HUDEP-2 (cell line): ENCODE results near the gene UBE2O.
A peak's percentile ranks its signal among the peaks of the same experiment; 100 is the strongest.

Source experiments
- DNase-seq, 76 experiments: peaks; one replicate each; lab custom pipeline; 2025; ENCODE audit not compliant: unreplicated experiment in 76 of 76; lab: John Stamatoyannopoulos, UW

UBE2O gene

GRCh38 chr17:76442341-76443338 lies 10.3 kb downstream of the UBE2O start:
- DNase-seq: no peak

DNA sequence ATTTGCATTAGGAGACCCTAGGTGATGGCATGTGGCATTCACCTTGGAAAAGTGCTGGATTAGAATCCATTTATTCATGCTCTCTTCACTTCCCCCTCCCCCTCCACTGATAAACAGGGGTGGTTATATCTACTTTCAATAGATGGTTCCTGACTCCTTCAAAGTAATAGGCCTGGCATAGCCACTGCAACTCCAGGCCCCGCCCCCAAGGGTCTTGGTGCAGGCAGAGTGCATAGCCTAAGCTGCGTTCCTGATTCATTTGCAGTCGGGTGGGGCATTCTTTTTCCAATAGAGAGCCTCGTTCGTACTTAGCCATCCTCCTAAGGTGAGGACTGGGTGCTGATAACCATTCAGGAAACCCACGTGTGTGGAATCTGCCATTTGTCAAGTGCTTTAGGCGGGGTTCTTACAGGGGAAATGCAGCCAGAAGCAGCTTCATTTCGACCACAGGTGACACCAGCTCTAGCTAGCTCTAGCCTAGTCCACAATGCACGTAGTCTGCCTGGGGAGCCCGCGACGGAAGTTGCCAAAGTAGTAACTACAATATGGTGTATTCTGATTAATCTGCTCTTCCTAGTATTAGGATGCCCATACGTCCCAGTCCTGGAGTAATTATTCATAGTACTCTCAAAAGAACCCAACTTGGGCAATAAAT lies 11.1 kb downstream of the UBE2O start:
- peak in 6 of 76 experiments; percentile 10 to 35 (median 20) for DNase-seq

- peak in 64 of 76 experiments; percentile 8 to 70 (median 47) for DNase-seq
Observed at GRCh38 chr17:76440751-76441362, 12.1 kb downstream of the UBE2O start.

DNA sequence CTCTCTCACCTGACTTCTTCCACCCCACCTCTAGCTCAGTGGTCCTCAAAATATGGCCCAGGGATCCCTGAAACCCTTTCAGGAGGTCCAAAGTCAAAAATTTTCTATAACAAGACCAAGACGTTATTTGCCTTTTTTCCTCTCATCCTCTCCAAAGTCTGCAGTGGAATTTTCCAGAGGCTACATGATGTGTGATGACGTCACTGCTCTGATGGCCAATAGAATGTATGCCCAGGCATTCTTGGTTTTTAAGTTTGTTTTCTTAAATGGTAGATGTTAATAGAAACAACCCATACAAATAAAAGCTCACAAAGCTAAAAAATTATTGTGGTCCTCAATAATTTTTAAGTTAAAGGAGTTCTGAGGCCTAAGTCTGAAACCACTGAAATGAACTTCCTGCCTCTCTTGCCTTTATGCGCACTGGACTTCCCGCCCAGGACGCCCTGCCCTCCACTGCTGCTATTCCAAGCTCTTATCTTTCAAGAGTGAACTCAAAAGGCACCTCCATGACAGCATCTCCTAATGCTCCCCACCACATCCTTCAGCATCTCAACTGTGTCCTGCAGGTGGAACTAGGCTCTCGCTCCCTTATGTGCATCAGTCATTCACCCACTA lies 13.5 kb downstream of the UBE2O start:
- no peak for DNase-seq

DNA sequence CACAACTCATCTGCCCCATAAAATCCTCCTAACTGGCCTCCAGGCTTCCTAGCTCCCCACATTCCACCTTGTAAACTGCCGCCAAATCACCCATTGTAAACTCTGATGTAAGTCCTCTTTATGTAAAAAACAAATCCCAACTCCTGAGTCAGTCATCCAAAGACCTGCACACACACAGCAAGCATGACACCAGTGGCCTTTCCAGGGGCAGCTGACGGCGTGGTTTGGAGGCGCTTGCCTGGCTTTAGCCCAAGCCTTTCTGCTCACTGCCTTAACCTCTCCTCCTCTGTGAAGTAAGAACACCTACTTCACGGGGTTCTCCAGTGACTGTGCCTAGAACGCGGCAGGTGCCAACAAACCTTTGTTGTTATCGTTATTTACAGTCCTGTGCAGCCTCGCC lies 14.0 kb downstream of the UBE2O start:
- no peak for DNase-seq

DNA sequence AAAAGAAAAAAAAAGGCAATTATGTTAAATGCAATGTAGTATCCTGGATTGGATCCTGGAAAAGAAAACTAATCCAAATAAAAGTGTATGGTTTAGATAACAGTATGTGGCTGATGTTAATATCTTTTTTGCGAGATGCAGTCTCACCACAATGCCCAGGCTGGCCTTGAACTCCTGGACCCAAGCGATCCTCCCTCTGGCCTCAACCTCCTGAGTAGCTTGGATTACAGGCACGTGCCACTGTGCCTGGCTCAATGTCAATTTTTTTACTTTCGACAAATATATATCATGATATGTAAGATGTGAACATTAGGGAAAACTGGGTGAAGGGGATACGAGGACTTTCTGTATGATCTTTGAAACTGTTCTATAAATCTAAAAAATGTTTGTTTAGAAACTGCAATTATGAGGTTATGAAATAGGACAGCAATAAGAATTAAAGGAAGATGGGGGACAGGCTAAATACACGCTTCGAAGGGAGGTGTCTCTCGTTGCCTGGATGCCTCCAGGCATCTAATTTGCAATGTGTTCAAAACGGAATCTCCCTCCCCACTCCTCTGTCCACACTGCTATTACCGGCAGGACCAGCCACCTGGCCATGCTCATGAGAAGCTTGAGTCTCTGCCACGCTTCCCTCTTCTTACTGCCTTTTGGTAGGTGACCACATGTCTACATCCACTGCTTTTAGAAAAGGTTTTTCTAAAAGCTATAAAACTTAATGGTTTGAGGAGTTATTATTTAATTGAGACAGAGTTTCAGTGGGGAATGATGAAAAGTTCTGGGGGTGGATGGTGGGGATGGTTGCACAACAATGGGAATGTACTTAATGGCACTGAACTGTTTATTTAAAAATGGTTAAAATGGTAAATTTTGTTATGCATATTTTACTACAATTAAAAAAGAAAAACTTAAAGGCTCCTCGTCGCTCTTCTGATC lies 15.2 kb downstream of the UBE2O start:
- DNase-seq: no peak

GRCh38 chr17:76435751-76436150 lies 17.2 kb downstream of the UBE2O start:
- DNase-seq: no peak

DNA sequence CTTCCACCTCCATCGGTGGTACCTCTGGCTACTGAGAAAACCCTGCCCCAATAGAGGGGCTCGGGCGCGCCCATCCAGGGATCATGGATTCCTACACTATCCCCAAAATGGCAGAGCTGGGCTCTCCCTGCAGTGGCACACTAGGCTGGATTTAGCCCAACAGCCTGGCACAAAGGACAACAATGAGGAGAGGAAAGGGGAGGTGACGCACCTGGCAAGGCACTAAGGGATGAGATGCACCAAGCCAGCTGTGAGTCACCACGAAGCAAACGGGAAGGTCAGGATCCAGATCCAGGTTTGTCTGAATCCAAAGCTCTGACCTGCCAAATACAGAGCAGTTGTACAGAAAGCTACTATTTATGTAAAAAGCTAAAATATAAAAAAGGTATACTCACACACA lies 18.1 kb downstream of the UBE2O start:
- no peak for DNase-seq

- no peak for DNase-seq
Observed at GRCh38 chr17:76433693-76434092, 19.3 kb downstream of the UBE2O start.

- DNase-seq: peak in 12 of 76 experiments; percentile 9 to 41 (median 17)
Observed at GRCh38 chr17:76432712-76433336, 20.1 kb downstream of the UBE2O start.

DNA sequence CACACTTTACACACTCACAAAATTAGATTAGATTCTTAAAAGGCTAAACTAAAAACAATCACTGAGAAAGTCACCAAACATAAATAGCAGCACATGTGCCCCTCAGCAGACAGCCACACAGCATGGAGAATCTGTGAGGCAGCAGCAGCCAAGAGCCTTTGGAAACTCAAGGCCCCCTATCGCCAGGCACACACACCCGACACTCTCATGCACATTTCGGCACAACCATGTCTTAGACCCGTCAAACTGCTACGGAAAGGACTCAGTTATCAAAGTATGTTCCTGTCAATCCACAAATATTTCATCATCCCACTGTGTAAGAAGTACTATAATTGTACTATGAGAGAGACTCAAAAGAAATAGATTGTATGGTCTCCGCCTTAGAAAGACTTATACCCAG lies 20.9 kb downstream of the UBE2O start:
- DNase-seq: no peak

- no peak for DNase-seq
Observed at GRCh38 chr17:76431509-76431908, 21.4 kb downstream of the UBE2O start.

- no peak for DNase-seq
Observed at GRCh38 chr17:76428511-76428910, 24.4 kb downstream of the UBE2O start.

GRCh38 chr17:76427501-76428231 lies 25.3 kb downstream of the UBE2O start:
- DNase-seq: no peak

GRCh38 chr17:76426853-76427252 lies 26.1 kb downstream of the UBE2O start:
- no peak for DNase-seq

DNA sequence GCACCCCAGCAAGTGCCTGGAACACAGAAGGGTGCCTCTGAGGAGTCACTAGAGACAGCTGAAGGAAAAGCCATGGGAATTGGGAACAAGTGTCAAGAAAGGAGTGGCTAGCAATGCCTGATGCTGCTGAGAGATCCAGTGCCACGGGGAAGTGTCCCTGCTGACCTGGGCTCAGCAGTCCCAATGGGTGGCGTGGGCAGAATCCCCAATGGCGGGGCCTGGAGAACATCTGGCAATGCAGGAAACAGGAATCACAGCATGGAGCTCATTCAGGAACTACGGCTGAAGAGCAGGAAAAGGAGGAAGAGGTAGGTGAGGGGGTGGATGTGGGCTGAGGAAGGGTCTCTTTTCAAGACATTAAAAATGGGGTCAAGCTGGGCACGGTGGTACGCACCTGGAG lies 30.1 kb downstream of the UBE2O start:
- no peak for DNase-seq

- DNase-seq: no peak
Observed at GRCh38 chr17:76422406-76422805, 30.5 kb downstream of the UBE2O start.

DNA sequence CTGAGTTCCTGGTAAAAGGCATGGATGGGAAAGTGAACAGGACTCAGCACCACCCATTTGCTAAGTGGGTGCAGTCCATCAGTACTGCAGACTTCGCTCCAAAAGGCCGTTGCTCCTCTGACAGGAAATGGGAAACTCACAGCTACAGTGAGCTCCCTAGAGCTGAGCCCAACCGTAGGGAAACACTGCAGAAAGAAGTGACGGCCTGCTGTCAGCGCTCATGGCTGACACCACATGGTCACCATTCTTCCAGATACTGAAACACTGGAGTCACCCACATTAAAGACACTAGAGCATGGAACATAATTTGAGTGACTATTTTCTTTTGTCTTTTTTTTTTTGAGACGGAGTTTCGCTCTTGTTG lies 31.9 kb downstream of the UBE2O start:
- DNase-seq: no peak
